ENCODE data around the gene ARHGAP33.

ARHGAP33 gene

GRCh38 chr19:35813043-35813890 lies 37.9 kb downstream of the ARHGAP33 start:
- no peak overlapping the region for H3K9ac ChIP-seq (ENCODE audit: low read length)

DNA sequence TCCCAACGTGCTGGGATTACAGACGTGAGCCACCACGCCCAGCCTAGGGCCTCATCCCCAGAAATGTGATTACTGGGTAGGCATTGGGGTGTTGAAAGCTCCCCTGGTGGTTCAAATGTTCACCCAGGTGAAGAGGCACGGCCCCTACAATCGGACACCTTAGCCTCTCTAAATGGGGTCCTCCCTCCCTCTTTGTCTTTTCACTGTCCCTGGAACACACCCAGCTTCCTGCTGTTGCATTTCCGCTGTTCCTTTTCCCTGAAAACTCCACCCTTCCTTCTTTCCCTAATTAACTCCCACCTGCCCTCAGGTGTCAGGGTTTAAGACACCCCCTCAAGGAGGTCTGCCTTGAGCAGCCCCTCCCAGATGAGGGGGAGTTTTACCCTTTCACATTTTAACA lies 40.9 kb downstream of the ARHGAP33 start:
- no peak overlapping the region for H3K4me2 ChIP-seq (ENCODE audit: low read length)
- TF ChIP-seq CTCF (IDR thresholded peaks at IDR 0.05; ENCODE audit: low read depth, low read length) (no peak), EZH2phosphoT487 (IDR thresholded peaks at IDR 0.05; ENCODE audit: low read depth) (no peak)

More at GRCh38 chr19:35813043-35813890, 37.9 kb downstream of the ARHGAP33 start:
- no peaks in the 10 kb centered on the region for H3K36me3 ChIP-seq (replicated peaks; ENCODE audit: low read depth, low read length)
- no peaks in the 10 kb centered on the region for H4K20me1 ChIP-seq (ENCODE audit: insufficient read depth, low read length)
- 0 out of 2 replicates have a peak, but pooled peaks cover 7% of the 10 kb centered on the region for H3K27me3 ChIP-seq (ENCODE audit: low read depth, low read length)
- H3K9me3 ChIP-seq (ENCODE audit: insufficient read depth, low read length) = no peaks in the 10 kb centered on the region
- H2AFZ ChIP-seq (ENCODE audit: low read depth, low read length) = no peak overlapping the region
- no peak overlapping the region for H3K4me3 ChIP-seq (ENCODE audit: low read length)
- TF ChIP-seq CTCF (IDR thresholded peaks at IDR 0.05; ENCODE audit: low read depth, low read length) (no peak), EZH2phosphoT487 (IDR thresholded peaks at IDR 0.05; ENCODE audit: low read depth) (no peak)
- H3K27ac ChIP-seq (ENCODE audit: low read length) = no peak overlapping the region
- H3K4me1 ChIP-seq (ENCODE audit: low read length) = no peaks in the 10 kb centered on the region
- H3K79me2 ChIP-seq (ENCODE audit: low read length) = no peaks in the 10 kb centered on the region
- no peak overlapping the region for H3K4me2 ChIP-seq (ENCODE audit: low read length)

GRCh38 chr19:35816846-35817245 lies 41.5 kb downstream of the ARHGAP33 start:
- Histone ChIP-seq H3K79me2 (ENCODE audit: low read length) (no peaks in the 10 kb centered on the region), H3K4me1 (ENCODE audit: low read length) (no peaks in the 10 kb centered on the region), H3K4me2 (ENCODE audit: low read length) (no peak overlapping the region), H3K9ac (ENCODE audit: low read length) (no peak overlapping the region), H3K27ac (ENCODE audit: low read length) (no peak overlapping the region), H3K36me3 (replicated peaks; ENCODE audit: low read depth, low read length) (no peaks in the 10 kb centered on the region), H3K27me3 (ENCODE audit: low read depth, low read length) (0 out of 2 replicates have a peak, but pooled peaks cover 7% of the 10 kb centered on the region), H4K20me1 (ENCODE audit: insufficient read depth, low read length) (no peaks in the 10 kb centered on the region), H2AFZ (ENCODE audit: low read depth, low read length) (no peak overlapping the region), H3K9me3 (ENCODE audit: insufficient read depth, low read length) (no peaks in the 10 kb centered on the region), H3K4me3 (ENCODE audit: low read length) (no peak overlapping the region)
- TF ChIP-seq EZH2phosphoT487 (IDR thresholded peaks at IDR 0.05; ENCODE audit: low read depth) (no peak), CTCF (IDR thresholded peaks at IDR 0.05; ENCODE audit: low read depth, low read length) (no peak)

More for the DNA sequence above, 40.9 kb downstream of the ARHGAP33 start:
- no peaks in the 10 kb centered on the region for H3K9me3 ChIP-seq (ENCODE audit: insufficient read depth, low read length)
- no peaks in the 10 kb centered on the region for H3K36me3 ChIP-seq (replicated peaks; ENCODE audit: low read depth, low read length)
- 0 out of 2 replicates have a peak, but pooled peaks cover 7% of the 10 kb centered on the region for H3K27me3 ChIP-seq (ENCODE audit: low read depth, low read length)
- H3K4me3 ChIP-seq (ENCODE audit: low read length) = no peak overlapping the region
- H2AFZ ChIP-seq (ENCODE audit: low read depth, low read length) = no peak overlapping the region
- no peaks in the 10 kb centered on the region for H3K79me2 ChIP-seq (ENCODE audit: low read length)
- no peak overlapping the region for H3K9ac ChIP-seq (ENCODE audit: low read length)
- H3K27ac ChIP-seq (ENCODE audit: low read length) = no peak overlapping the region
- H3K4me1 ChIP-seq (ENCODE audit: low read length) = no peaks in the 10 kb centered on the region
- H4K20me1 ChIP-seq (ENCODE audit: insufficient read depth, low read length) = no peaks in the 10 kb centered on the region

DNA sequence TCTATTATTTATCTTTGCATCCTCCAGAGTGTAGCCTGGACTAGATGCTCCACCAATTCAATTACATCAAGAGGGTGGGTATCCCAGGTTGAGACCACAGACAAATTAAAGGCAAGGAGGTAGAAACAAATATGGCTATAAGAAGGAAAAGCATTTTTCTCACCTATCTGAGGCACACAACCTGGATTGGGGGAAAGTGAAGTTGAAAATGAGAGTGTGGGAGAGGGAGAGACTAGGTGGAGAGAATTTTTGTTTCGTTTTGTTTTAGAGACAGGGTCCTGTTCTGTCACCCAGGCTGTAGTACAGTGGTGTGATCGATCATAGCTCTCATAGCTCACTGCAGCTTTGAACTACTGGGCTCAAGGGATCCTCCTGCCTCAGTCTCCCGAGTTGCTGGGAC lies 43.1 kb downstream of the ARHGAP33 start:
- H3K79me2 ChIP-seq (ENCODE audit: low read length) = no peaks in the 10 kb centered on the region
- H3K9me3 ChIP-seq (ENCODE audit: insufficient read depth, low read length) = no peaks in the 10 kb centered on the region
- peaks cover 4% of the 10 kb centered on the region; the same call in 1 of the 2 replicates for H3K4me1 ChIP-seq (ENCODE audit: low read length)
- TF ChIP-seq EZH2phosphoT487 (IDR thresholded peaks at IDR 0.05; ENCODE audit: low read depth) = no peak
- no peak overlapping the region for H3K9ac ChIP-seq (ENCODE audit: low read length)
- H3K27ac ChIP-seq (ENCODE audit: low read length) = no peak overlapping the region
- H4K20me1 ChIP-seq (ENCODE audit: insufficient read depth, low read length) = no peaks in the 10 kb centered on the region
- H3K4me3 ChIP-seq (ENCODE audit: low read length) = no peak overlapping the region
- no peaks in the 10 kb centered on the region for H3K36me3 ChIP-seq (replicated peaks; ENCODE audit: low read depth, low read length)
- no peak overlapping the region for H2AFZ ChIP-seq (ENCODE audit: low read depth, low read length)
- H3K27me3 ChIP-seq (ENCODE audit: low read depth, low read length) = 0 out of 2 replicates have a peak, but pooled peaks cover 4% of the 10 kb centered on the region
- H3K4me2 ChIP-seq (ENCODE audit: low read length) = no peak overlapping the region

Measured in OCI-LY3 (cell line).